PC-3 (cell line): Measurements from ENCODE around the gene NEO1. TPM values are rescaled to one million over a fixed set of nuclear protein-coding genes. Genes with fewer than 3 reads are reported as not detected.

Experiments used
- ATAC-seq: fragments of 200-7000 bp; cut with Tn5 transposase; 2 replicates; pipeline ENCODE4 v1.9.1; 2020; ENCODE audit warnings: mild to moderate bottlenecking, moderate library complexity
- BruUV-seq: library from RNA; stranded (reverse); fragments of 400-500 nt; replicated peaks from 2 replicates; lab custom pipeline; 2021; lab: Mats Ljungman, UMichigan
- CTCF ChIA-PET: fragments of 300-600 bp; sonication (Branson Sonifier 250); formaldehyde crosslinking; loops from one replicate; lab custom pipeline; 2022; ENCODE audit warnings: antibody characterized with exemption; lab: Charles Lee
- POLR2A ChIA-PET: fragments of 300-600 bp; sonication (Branson Sonifier 250); formaldehyde crosslinking; loops from one replicate; lab custom pipeline; 2022; ENCODE audit warnings: antibody characterized with exemption; ENCODE audit not compliant: unreplicated experiment; lab: Charles Lee
- DNase-seq: peaks from one replicate; pipeline ENCODE4 v3.0.0-alpha.2; 2015
- H2AFZ ChIP-seq: fragments of 300-600 bp; sonication (generic); 2 replicates; pipeline ENCODE4 v1.6.0; 2016; ENCODE audit warnings: antibody characterized with exemption, low read length
- H3F3A ChIP-seq: fragments of 300-600 bp; sonication (generic); one replicate; pipeline ENCODE4 v1.6.0; 2017; ENCODE audit warnings: antibody characterized with exemption, low read length, control low read depth, mild to moderate bottlenecking; ENCODE audit not compliant: unreplicated experiment
- H3K27ac ChIP-seq: fragments of 300-600 bp; sonication (generic); 2 replicates; pipeline ENCODE4 v1.5.1; 2016; ENCODE audit warnings: mild to moderate bottlenecking, low read length
- H3K27me3 ChIP-seq: fragments of 300-600 bp; sonication (generic); 2 replicates; pipeline ENCODE4 v1.6.1; 2016; ENCODE audit warnings: low read length, mixed read lengths
- H3K36me3 ChIP-seq: fragments of 300-600 bp; sonication (generic); 2 replicates; pipeline ENCODE4 v1.6.1; 2016; ENCODE audit warnings: low read depth, mixed run types, low read length, mixed read lengths
- H3K4me1 ChIP-seq: fragments of 300-600 bp; sonication (generic); 2 replicates; pipeline ENCODE4 v1.5.1; 2016; ENCODE audit warnings: low read length; ENCODE audit not compliant: insufficient read depth
- H3K4me2 ChIP-seq: fragments of 300-600 bp; sonication (generic); 2 replicates; pipeline ENCODE4 v1.6.0; 2016; ENCODE audit warnings: low read length
- H3K4me3 ChIP-seq: fragments of 300-600 bp; sonication (generic); 2 replicates; pipeline ENCODE4 v1.5.1; 2016; ENCODE audit warnings: mild to moderate bottlenecking, low read length, mixed read lengths
- H3K79me2 ChIP-seq: fragments of 300-600 bp; sonication (generic); 2 replicates; pipeline ENCODE4 v1.6.1; 2017; ENCODE audit warnings: low read length, mixed read lengths
- H3K9ac ChIP-seq: fragments of 300-600 bp; sonication (generic); 2 replicates; pipeline ENCODE4 v1.6.0; 2016; ENCODE audit warnings: mild to moderate bottlenecking, low read length
- H3K9me2 ChIP-seq: fragments of 300-600 bp; sonication (generic); replicated peaks from 2 replicates; pipeline ENCODE4 v1.6.1; 2016; ENCODE audit warnings: mixed run types, low read length, mixed read lengths
- H3K9me3 ChIP-seq: fragments of 300-600 bp; sonication (generic); 2 replicates; pipeline ENCODE4 v1.6.1; 2016; ENCODE audit warnings: low read length, mixed read lengths
- H4K20me1 ChIP-seq: fragments of 300-600 bp; sonication (generic); 2 replicates; pipeline ENCODE4 v1.6.1; 2016; ENCODE audit warnings: low read length, mixed read lengths
- EZH2 ChIP-seq: fragments of 300-600 bp; sonication (generic); IDR thresholded peaks from one replicate; pipeline ENCODE4 v1.6.1; 2017; ENCODE audit warnings: antibody characterized with exemption, mild to moderate bottlenecking, low read length; ENCODE audit not compliant: unreplicated experiment
- EZH2phosphoT487 ChIP-seq: fragments of 300-600 bp; sonication (generic); IDR thresholded peaks from 2 replicates; pipeline ENCODE4 v1.6.1; 2018; ENCODE audit warnings: mild to moderate bottlenecking, antibody characterized with exemption, low read length, borderline replicate concordance
- intact Hi-C: fragments of 100-400 bp; cut with micrococcal nuclease; formaldehyde crosslinking; loops from 2 replicates; pipeline ENCODE4 v1.9.0; 2023
- total RNA-seq: library from RNA; depleted of rRNA; stranded (reverse); fragments of >200 nt; gene quantifications from 2 replicates; pipeline ENCODE4 v1.2.3, GENCODE V29; 2014
- TF ChIP-seq, protein P1 (sequence below): fragments of 300-600 bp; sonication (generic); conservative IDR thresholded peaks from 2 replicates; pipeline ENCODE4 v1.5.1; 2017; ENCODE audit warnings: antibody characterized with exemption, low read depth, mild to moderate bottlenecking, low read length

Gene NEO1
- total RNA-seq, 1 experiment from 2014 or later: 1.2 TPM

DNA sequence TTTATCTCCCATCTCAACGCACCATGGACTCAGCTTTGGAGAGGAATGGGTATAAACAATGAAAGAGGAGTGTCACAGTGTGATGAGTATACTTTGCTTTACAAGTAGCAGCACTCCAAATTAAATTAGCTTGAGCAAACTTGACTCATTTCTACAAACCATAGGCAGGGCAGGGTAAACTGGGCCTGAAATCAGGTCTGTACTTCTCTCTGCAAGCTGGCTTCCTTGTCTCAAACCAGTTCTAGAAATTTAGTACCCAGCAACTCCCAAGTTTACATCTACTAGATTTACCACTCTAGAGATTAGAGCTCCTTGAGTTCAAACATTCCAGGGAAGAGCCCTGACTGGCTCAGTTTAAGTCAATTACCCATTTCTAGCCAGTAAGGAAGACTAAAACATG is 37.4 kb upstream of the NEO1 start:
- Histone ChIP-seq H3K4me2 (no peak overlapping the region), H3K79me2 (no peaks in the 10 kb centered on the region), H3K27me3 (0 out of 2 replicates have a peak, but pooled peaks cover 11% of the 10 kb centered on the region), H3F3A (no peaks in the 10 kb centered on the region), H3K9ac (no peak overlapping the region), H3K36me3 (no peaks in the 10 kb centered on the region), H3K27ac (no peak overlapping the region), H4K20me1 (no peaks in the 10 kb centered on the region), H3K9me2 (no peaks in the 10 kb centered on the region), H3K4me3 (no peak overlapping the region), H3K4me1 (no peaks in the 10 kb centered on the region), H2AFZ (no peak overlapping the region), H3K9me3 (no peaks in the 10 kb centered on the region)
- no TSS peak for BruUV-seq
- intact Hi-C loops: no loop called here
- no peak for DNase-seq
- ATAC-seq: no peak
- CTCF ChIA-PET: no interaction called here
- POLR2A ChIA-PET: no interaction called here
- TF ChIP-seq EZH2phosphoT487 (no peak), EZH2 (no peak)
- TF ChIP-seq, protein P1, sequence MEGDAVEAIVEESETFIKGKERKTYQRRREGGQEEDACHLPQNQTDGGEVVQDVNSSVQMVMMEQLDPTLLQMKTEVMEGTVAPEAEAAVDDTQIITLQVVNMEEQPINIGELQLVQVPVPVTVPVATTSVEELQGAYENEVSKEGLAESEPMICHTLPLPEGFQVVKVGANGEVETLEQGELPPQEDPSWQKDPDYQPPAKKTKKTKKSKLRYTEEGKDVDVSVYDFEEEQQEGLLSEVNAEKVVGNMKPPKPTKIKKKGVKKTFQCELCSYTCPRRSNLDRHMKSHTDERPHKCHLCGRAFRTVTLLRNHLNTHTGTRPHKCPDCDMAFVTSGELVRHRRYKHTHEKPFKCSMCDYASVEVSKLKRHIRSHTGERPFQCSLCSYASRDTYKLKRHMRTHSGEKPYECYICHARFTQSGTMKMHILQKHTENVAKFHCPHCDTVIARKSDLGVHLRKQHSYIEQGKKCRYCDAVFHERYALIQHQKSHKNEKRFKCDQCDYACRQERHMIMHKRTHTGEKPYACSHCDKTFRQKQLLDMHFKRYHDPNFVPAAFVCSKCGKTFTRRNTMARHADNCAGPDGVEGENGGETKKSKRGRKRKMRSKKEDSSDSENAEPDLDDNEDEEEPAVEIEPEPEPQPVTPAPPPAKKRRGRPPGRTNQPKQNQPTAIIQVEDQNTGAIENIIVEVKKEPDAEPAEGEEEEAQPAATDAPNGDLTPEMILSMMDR: no peak

GRCh38 chr15:73015493-73015892 is 36.8 kb upstream of the NEO1 start:
- DNase-seq: no peak
- no peak for ATAC-seq
- intact Hi-C loops: no loop called here

DNA sequence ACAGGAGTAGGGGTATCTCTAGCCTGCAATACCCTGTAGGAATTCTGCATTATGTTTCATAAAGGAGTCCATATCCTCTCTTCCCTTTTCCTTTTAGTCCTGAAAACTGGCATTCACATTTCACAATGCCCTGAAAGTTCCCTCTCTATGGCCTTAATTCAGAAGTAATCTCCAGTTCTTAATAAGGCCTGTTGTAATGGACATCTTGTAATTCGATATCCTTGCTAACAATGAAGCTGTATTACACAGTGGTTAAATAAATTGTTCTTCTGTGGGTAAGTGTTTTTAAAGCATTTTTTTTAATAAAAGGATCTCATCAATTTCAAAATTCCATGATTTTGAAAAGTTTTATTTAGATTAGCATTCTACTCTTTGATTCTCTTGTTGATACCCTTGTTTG is 34.3 kb upstream of the NEO1 start:
- no TSS peak for BruUV-seq
- Histone ChIP-seq H3K27me3 (peaks cover 28% of the 10 kb centered on the region), H3K9ac (no peak overlapping the region), H3K36me3 (no peaks in the 10 kb centered on the region), H3K9me2 (no peaks in the 10 kb centered on the region), H3K4me2 (no peak overlapping the region), H3K4me3 (no peak overlapping the region), H3K9me3 (no peaks in the 10 kb centered on the region), H3F3A (no peaks in the 10 kb centered on the region), H3K79me2 (no peaks in the 10 kb centered on the region), H3K4me1 (no peaks in the 10 kb centered on the region), H4K20me1 (no peaks in the 10 kb centered on the region), H2AFZ (no peak overlapping the region), H3K27ac (no peak overlapping the region)
- no peak for DNase-seq
- ChIA-PET CTCF (no interaction called here), POLR2A (no interaction called here)
- intact Hi-C loops: no loop called here
- no peak for ATAC-seq
- TF ChIP-seq, protein P1: no peak
- no peak for TF ChIP-seq EZH2
- no peak for TF ChIP-seq EZH2phosphoT487

More at GRCh38 chr15:73015493-73015892, 36.8 kb upstream of the NEO1 start:
- H3F3A ChIP-seq: no peaks in the 10 kb centered on the region
- no peaks in the 10 kb centered on the region for H3K9me3 ChIP-seq
- no peaks in the 10 kb centered on the region for H3K79me2 ChIP-seq
- CTCF ChIA-PET: no interaction called here
- TF ChIP-seq, protein P1: no peak
- TF ChIP-seq EZH2phosphoT487 (no peak), EZH2 (no peak)
- no peaks in the 10 kb centered on the region for H3K36me3 ChIP-seq
- no peak overlapping the region for H2AFZ ChIP-seq
- no TSS peak for BruUV-seq
- no peak overlapping the region for H3K4me2 ChIP-seq
- H3K4me1 ChIP-seq: no peaks in the 10 kb centered on the region
- no peaks in the 10 kb centered on the region for H3K9me2 ChIP-seq
- POLR2A ChIA-PET: no interaction called here
- H3K27ac ChIP-seq: no peak overlapping the region
- no peak overlapping the region for H3K9ac ChIP-seq
- H3K27me3 ChIP-seq: peaks cover 12% of the 10 kb centered on the region; the same call in 1 of the 2 replicates
- H4K20me1 ChIP-seq: no peaks in the 10 kb centered on the region
- H3K4me3 ChIP-seq: no peak overlapping the region
